ENCODE results near the gene NGEF. TPM values are rescaled to one million over a fixed set of nuclear protein-coding genes. Genes with fewer than 3 reads are reported as not detected.

Gene NGEF
- polyA plus RNA-seq, 1 experiment, result 0.10 TPM

DNA sequence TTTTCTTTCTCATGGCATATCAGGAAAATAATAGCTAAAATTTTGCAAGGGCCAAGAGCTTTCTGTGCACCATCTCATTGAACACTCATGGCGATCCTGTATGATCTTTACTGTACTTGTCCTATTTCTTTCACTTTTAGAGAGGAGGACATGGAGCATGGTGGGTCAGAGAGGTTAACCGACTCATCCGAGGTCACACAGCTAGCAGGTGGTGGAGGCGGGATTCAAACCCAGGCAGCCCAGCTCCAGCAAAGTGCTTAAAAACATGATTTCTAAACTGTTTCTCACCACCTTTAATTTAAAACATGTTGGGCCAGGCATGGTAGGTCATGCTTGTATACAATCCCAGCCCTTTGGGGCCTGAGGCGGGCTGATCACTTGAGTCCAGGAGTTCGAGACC, 6.4 kb downstream of the NGEF start:
- no peak for TF ChIP-seq CTCF (IDR thresholded peaks at IDR 0.05; ENCODE audit: low read depth, low read length)
- POLR2A ChIA-PET, result no interaction called here
- Histone ChIP-seq H3K27ac (ENCODE audit: low read depth, low read length) (no peak overlapping the region), H3K27me3 (ENCODE audit: control insufficient read depth, insufficient read depth, low read length) (peaks cover 22% of the 10 kb centered on the region), H3K9me3 (ENCODE audit: control insufficient read depth, insufficient read depth, low read length) (no peaks in the 10 kb centered on the region), H3K4me3 (ENCODE audit: low read depth, low read length) (no peak overlapping the region)
- DNase-seq (ENCODE audit: low read depth, low spot score), result no peak
- CTCF ChIA-PET, result interaction anchor here (0.7 kb wide), 1 partner anchor 153 kb away, joined by 3 read pairs; no protein-coding TSS in a partner anchor

DNA sequence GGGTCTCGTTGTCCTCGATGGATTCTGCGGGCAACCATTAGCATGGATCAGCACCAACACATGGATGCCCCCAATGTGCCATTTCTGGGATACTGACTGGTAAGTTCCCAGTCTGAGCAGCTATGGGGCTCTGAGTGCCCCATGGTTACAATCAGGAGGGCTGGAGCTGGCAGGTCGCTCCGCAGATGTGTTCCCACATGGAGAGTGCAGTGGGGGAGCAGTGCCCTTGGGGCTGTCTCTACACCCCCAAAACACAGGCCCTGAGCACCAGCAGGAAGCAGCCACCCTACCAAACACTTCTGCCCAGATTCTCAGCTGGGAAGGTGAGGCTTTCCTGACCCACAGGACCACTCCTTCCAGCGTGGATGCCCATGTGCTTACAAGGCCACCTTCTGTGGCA, 8.0 kb downstream of the NGEF start:
- DNase-seq (ENCODE audit: low read depth, low spot score), result no peak
- Histone ChIP-seq H3K9me3 (ENCODE audit: control insufficient read depth, insufficient read depth, low read length) (no peaks in the 10 kb centered on the region), H3K4me3 (ENCODE audit: low read depth, low read length) (no peak overlapping the region), H3K27me3 (ENCODE audit: control insufficient read depth, insufficient read depth, low read length) (peaks cover 25% of the 10 kb centered on the region), H3K27ac (ENCODE audit: low read depth, low read length) (no peak overlapping the region)
- POLR2A ChIA-PET, result no interaction called here
- TF ChIP-seq CTCF (IDR thresholded peaks at IDR 0.05; ENCODE audit: low read depth, low read length), result no peak
- CTCF ChIA-PET, result no interaction called here

- peaks cover 28% of the 10 kb centered on the region for H3K27me3 ChIP-seq (ENCODE audit: control insufficient read depth, insufficient read depth, low read length)
- H3K4me3 ChIP-seq (ENCODE audit: low read depth, low read length), result no peak overlapping the region
- no peak for TF ChIP-seq CTCF (IDR thresholded peaks at IDR 0.05; ENCODE audit: low read depth, low read length)
- POLR2A ChIA-PET, result no interaction called here
- no peak for DNase-seq (ENCODE audit: low read depth, low spot score)
- H3K27ac ChIP-seq (ENCODE audit: low read depth, low read length), result no peak overlapping the region
- H3K9me3 ChIP-seq (ENCODE audit: control insufficient read depth, insufficient read depth, low read length), result no peaks in the 10 kb centered on the region
- CTCF ChIA-PET, result no interaction called here
Observed at GRCh38 chr2:233003658-233004555, 9.1 kb downstream of the NGEF start.

DNA sequence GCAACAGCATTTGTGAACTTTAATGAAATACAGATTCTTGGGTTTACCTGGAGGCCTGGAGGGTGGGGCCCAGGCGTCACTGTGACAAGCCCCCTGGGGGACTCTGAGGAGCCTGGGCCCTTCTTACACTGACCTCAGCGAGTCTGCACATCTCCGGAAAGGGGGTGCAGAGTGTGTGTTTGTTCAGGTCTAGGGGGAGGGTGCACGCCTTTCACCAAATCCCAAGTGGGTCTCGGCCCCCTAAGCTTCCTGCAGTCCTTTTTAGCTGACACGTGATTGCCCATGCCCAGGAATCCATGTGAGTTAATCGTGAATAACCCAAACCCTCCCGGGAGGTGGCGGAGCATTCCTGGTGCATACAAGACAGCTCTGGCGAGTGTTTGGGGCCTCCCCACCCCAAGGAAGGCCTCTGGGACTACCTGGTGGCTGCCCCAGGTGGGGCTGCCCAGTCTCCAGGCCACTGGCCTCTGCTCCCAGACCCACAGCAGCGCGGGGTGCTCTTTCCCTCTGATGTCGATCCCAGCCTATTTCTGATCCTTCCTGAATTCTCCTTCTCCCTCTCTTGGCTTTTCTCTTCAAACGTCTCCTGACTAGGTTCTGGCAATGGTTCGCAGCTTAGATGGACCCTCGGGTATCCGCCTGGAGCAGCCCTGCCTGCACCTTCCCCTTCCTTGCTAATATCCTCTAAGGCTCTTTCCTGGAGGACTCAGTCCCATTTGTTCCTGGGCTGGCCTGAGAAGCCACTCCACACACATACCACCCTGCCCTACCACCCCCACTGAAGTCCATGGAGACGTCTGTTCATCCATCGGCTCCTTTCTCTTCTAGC, 10.0 kb downstream of the NGEF start:
- Histone ChIP-seq H3K27ac (ENCODE audit: low read depth, low read length) (no peak overlapping the region), H3K4me3 (ENCODE audit: low read depth, low read length) (no peak overlapping the region), H3K27me3 (ENCODE audit: control insufficient read depth, insufficient read depth, low read length) (peaks cover 23% of the 10 kb centered on the region), H3K9me3 (ENCODE audit: control insufficient read depth, insufficient read depth, low read length) (no peaks in the 10 kb centered on the region)
- no peak for DNase-seq (ENCODE audit: low read depth, low spot score)
- CTCF ChIA-PET, result no interaction called here
- TF ChIP-seq CTCF (IDR thresholded peaks at IDR 0.05; ENCODE audit: low read depth, low read length), result no peak
- POLR2A ChIA-PET, result no interaction called here

All from AG04450 (cell line).